Measurements from ENCODE around the gene IL1F10. TPM values are rescaled to one million over a fixed set of nuclear protein-coding genes. Genes with fewer than 3 reads are reported as not detected.

IL1F10 gene
- total and polyA plus RNA-seq, 2 of the 13 experiments (the other 11 are each of a cell fraction or from before 2014, with no cell fraction given): not detected

- no peak for TF ChIP-seq HNF1A (IDR thresholded peaks at IDR 0.05; ENCODE audit: low read depth)
- TF ChIP-seq HNF1A (CRISPR knock-in tag; IDR thresholded peaks at IDR 0.05; ENCODE audit: borderline replicate concordance): no peak
- peak; percentile 81 for TF ChIP-seq ZNF878 (CRISPR knock-in tag; IDR thresholded peaks at IDR 0.05)
- no peak for TF ChIP-seq CBX2 (IDR thresholded peaks at IDR 0.05; ENCODE audit: low read depth, low read length)
- no peak for TF ChIP-seq CBX2 (CRISPR knock-in tag; IDR thresholded peaks at IDR 0.05; ENCODE audit: low read depth)
- TF ChIP-seq GMEB1 (CRISPR knock-in tag; IDR thresholded peaks at IDR 0.05; ENCODE audit: borderline replicate concordance): no peak
- peak; percentile 78; the same call in 1 of the 2 replicates for TF ChIP-seq PRDM10 (CRISPR knock-in tag; IDR thresholded peaks at IDR 0.05; ENCODE audit: low read depth)
- TF ChIP-seq ZNF800 (CRISPR knock-in tag; IDR thresholded peaks at IDR 0.05): no peak; the same call in 1 of the 2 replicates
- TF ChIP-seq ZNF674 (CRISPR knock-in tag; IDR thresholded peaks at IDR 0.05; ENCODE audit: low read depth): no peak
- TF ChIP-seq SMARCE1 (IDR thresholded peaks at IDR 0.05; ENCODE audit: borderline replicate concordance): no peak
- no peak for TF ChIP-seq ZFYVE20 (CRISPR knock-in tag; IDR thresholded peaks at IDR 0.05; ENCODE audit: borderline replicate concordance, low read depth)
- 0 out of 2 replicates have a peak, but pooled peaks have one; percentile 42 for TF ChIP-seq BORCS8-MEF2B (CRISPR knock-in tag; IDR thresholded peaks at IDR 0.05)
- no peak for TF ChIP-seq TCF12 (IDR thresholded peaks at IDR 0.05)
- TF ChIP-seq TCF12 (CRISPR knock-in tag; IDR thresholded peaks at IDR 0.05): no peak
- TF ChIP-seq ZMYM3 (CRISPR knock-in tag; IDR thresholded peaks at IDR 0.05): peak; percentile 86
- peak; percentile 91 for TF ChIP-seq FOXA3 (CRISPR knock-in tag; IDR thresholded peaks at IDR 0.05)
- no peak for TF ChIP-seq U2AF2 (IDR thresholded peaks at IDR 0.05; ENCODE audit: low read depth, low read length)
- TF ChIP-seq RAD51 (IDR thresholded peaks at IDR 0.05; ENCODE audit: borderline replicate concordance): no peak
These were observed 20.6 kb downstream of the IL1F10 start (continued) for GRCh38 chr2:113088213-113088992.

Data from HepG2 (cell line).